NOMO-1 treated with DMSO at 0.1 percent for 48 hours (cell line): ENCODE results near the gene TIMM23B.
"Not testable (repeated sequence)": the region's sequence is repeated elsewhere in the genome, so short reads cannot be mapped to it uniquely, and the experiment has no call there.

Source experiments
- DNase-seq: peaks from one replicate; lab custom pipeline; 2025; ENCODE audit not compliant: unreplicated experiment; lab: John Stamatoyannopoulos, UW

Gene TIMM23B

GRCh38 chr10:49972094-49972493 lies 30.2 kb downstream of the TIMM23B start:
- not testable (repeated sequence) for DNase-seq

- not testable (repeated sequence) for DNase-seq
Observed at GRCh38 chr10:49977756-49978155, 35.9 kb downstream of the TIMM23B start.

- not testable (repeated sequence) for DNase-seq
Observed at GRCh38 chr10:49987207-49987606, 45.4 kb downstream of the TIMM23B start.

- DNase-seq, result not testable (repeated sequence)
Observed at GRCh38 chr10:49988376-49988775, 46.5 kb downstream of the TIMM23B start, which contains the start of gene AGAP6. Gene AGAP6 (plus strand): TSS chr10:49988406. CDS start chr10:49988716, 310 bp downstream.

- not testable (repeated sequence) for DNase-seq
Observed at GRCh38 chr10:49995321-49995720, 53.5 kb downstream of the TIMM23B start.

GRCh38 chr10:50014024-50014423 lies 72.2 kb downstream of the TIMM23B start:
- peak; percentile 75 for DNase-seq

- DNase-seq, result not testable (repeated sequence)
Observed at GRCh38 chr10:50015596-50016220, 73.9 kb downstream of the TIMM23B start.

- DNase-seq, result not testable (repeated sequence)
Observed at GRCh38 chr10:50016926-50017325, 75.1 kb downstream of the TIMM23B start.

- not testable (repeated sequence) for DNase-seq
Observed at GRCh38 chr10:50017646-50018045, 75.8 kb downstream of the TIMM23B start.

- not testable (repeated sequence) for DNase-seq
Observed at GRCh38 chr10:50019279-50019678, 77.4 kb downstream of the TIMM23B start.

- DNase-seq, result not testable (repeated sequence)
Observed at GRCh38 chr10:50020451-50021024, 78.7 kb downstream of the TIMM23B start.

GRCh38 chr10:50021646-50022045 lies 79.8 kb downstream of the TIMM23B start:
- DNase-seq, result no peak
